ENCODE measurements around the gene VSTM2B.

VSTM2B gene

DNA sequence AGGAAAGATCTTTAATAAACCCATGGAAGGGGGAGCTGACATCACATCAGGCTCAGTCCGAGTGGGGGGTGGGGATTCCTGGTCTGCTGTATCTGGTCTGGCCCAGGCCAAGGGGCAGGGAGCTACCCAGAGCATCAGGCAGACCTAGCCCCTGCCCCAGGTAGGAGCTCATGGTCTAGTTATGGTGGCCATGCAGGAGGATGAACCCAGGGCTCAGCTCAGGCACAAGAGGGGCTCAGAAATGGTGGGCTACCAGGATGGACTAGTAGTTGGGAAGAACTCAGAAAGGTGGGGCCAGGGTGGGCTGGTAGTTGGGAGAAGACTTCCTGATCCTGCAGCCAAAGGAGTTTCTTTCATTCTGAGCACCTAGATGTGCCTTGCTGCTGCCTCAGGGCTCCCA lies 14.3 kb downstream of the VSTM2B start:
- H3K79me2 ChIP-seq (ENCODE audit: low read length) = no peaks in the 10 kb centered on the region
- no peaks in the 10 kb centered on the region for H3K36me3 ChIP-seq (replicated peaks; ENCODE audit: low read depth, low read length)
- H3K4me2 ChIP-seq (ENCODE audit: low read length) = no peak overlapping the region
- H3K4me3 ChIP-seq (ENCODE audit: low read length) = no peak overlapping the region
- H3K27me3 ChIP-seq (ENCODE audit: low read depth, low read length) = peaks cover 4% of the 10 kb centered on the region; the same call in 1 of the 2 replicates
- no peak overlapping the region for H3K9ac ChIP-seq (ENCODE audit: low read length)
- no peak for TF ChIP-seq EZH2phosphoT487 (IDR thresholded peaks at IDR 0.05; ENCODE audit: low read depth)
- no peak for TF ChIP-seq CTCF (IDR thresholded peaks at IDR 0.05; ENCODE audit: low read depth, low read length)
- no peak overlapping the region for H3K27ac ChIP-seq (ENCODE audit: low read length)
- H3K9me3 ChIP-seq (ENCODE audit: insufficient read depth, low read length) = no peaks in the 10 kb centered on the region
- H2AFZ ChIP-seq (ENCODE audit: low read depth, low read length) = no peak overlapping the region
- H4K20me1 ChIP-seq (ENCODE audit: insufficient read depth, low read length) = no peaks in the 10 kb centered on the region
- H3K4me1 ChIP-seq (ENCODE audit: low read length) = no peaks in the 10 kb centered on the region

GRCh38 chr19:29541473-29542253 lies 15.9 kb downstream of the VSTM2B start:
- no peak for TF ChIP-seq CTCF (IDR thresholded peaks at IDR 0.05; ENCODE audit: low read depth, low read length)
- TF ChIP-seq EZH2phosphoT487 (IDR thresholded peaks at IDR 0.05; ENCODE audit: low read depth) = no peak
- Histone ChIP-seq H3K9ac (ENCODE audit: low read length) (no peak overlapping the region), H3K27me3 (ENCODE audit: low read depth, low read length) (peaks cover 4% of the 10 kb centered on the region; the same call in 1 of the 2 replicates), H3K9me3 (ENCODE audit: insufficient read depth, low read length) (no peaks in the 10 kb centered on the region), H3K27ac (ENCODE audit: low read length) (no peak overlapping the region), H3K4me1 (ENCODE audit: low read length) (no peaks in the 10 kb centered on the region), H3K4me2 (ENCODE audit: low read length) (no peak overlapping the region), H3K79me2 (ENCODE audit: low read length) (no peaks in the 10 kb centered on the region), H3K36me3 (replicated peaks; ENCODE audit: low read depth, low read length) (no peaks in the 10 kb centered on the region), H3K4me3 (ENCODE audit: low read length) (no peak overlapping the region), H4K20me1 (ENCODE audit: insufficient read depth, low read length) (no peaks in the 10 kb centered on the region), H2AFZ (ENCODE audit: low read depth, low read length) (no peak overlapping the region)

GRCh38 chr19:29542327-29542726 lies 16.5 kb downstream of the VSTM2B start:
- Histone ChIP-seq H3K79me2 (ENCODE audit: low read length) (no peaks in the 10 kb centered on the region), H3K9ac (ENCODE audit: low read length) (no peak overlapping the region), H4K20me1 (ENCODE audit: insufficient read depth, low read length) (no peaks in the 10 kb centered on the region), H3K9me3 (ENCODE audit: insufficient read depth, low read length) (no peaks in the 10 kb centered on the region), H3K27ac (ENCODE audit: low read length) (no peak overlapping the region), H3K4me1 (ENCODE audit: low read length) (no peaks in the 10 kb centered on the region), H3K27me3 (ENCODE audit: low read depth, low read length) (peaks cover 4% of the 10 kb centered on the region; the same call in 1 of the 2 replicates), H3K4me2 (ENCODE audit: low read length) (no peak overlapping the region), H3K4me3 (ENCODE audit: low read length) (no peak overlapping the region), H2AFZ (ENCODE audit: low read depth, low read length) (no peak overlapping the region), H3K36me3 (replicated peaks; ENCODE audit: low read depth, low read length) (no peaks in the 10 kb centered on the region)
- no peak for TF ChIP-seq EZH2phosphoT487 (IDR thresholded peaks at IDR 0.05; ENCODE audit: low read depth)
- no peak for TF ChIP-seq CTCF (IDR thresholded peaks at IDR 0.05; ENCODE audit: low read depth, low read length)

DNA sequence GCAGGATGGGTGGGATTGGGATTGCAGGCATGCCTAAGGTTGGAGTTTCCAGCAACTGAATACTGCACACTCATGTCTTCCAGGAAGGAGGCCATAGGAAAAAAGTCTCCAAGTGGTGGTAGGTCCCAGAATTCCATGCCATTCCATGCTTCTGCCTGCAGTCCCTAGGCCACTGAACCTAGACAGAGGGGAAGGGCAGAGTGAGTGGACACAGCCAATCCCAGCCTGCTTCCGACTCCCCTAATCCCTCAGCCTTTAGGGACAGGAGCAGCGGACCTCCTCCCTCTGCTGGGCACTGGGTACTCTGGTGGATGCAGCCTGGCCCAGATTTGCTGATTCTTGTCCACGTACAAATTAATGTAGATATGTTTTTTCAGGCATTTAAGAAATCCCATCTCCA lies 17.0 kb downstream of the VSTM2B start:
- H3K4me3 ChIP-seq (ENCODE audit: low read length) = no peak overlapping the region
- H3K9ac ChIP-seq (ENCODE audit: low read length) = no peak overlapping the region
- TF ChIP-seq EZH2phosphoT487 (IDR thresholded peaks at IDR 0.05; ENCODE audit: low read depth) (no peak), CTCF (IDR thresholded peaks at IDR 0.05; ENCODE audit: low read depth, low read length) (no peak)
- no peaks in the 10 kb centered on the region for H3K36me3 ChIP-seq (replicated peaks; ENCODE audit: low read depth, low read length)
- H3K27me3 ChIP-seq (ENCODE audit: low read depth, low read length) = peaks cover 4% of the 10 kb centered on the region; the same call in 1 of the 2 replicates
- no peak overlapping the region for H3K27ac ChIP-seq (ENCODE audit: low read length)
- no peaks in the 10 kb centered on the region for H3K9me3 ChIP-seq (ENCODE audit: insufficient read depth, low read length)
- no peak overlapping the region for H2AFZ ChIP-seq (ENCODE audit: low read depth, low read length)
- H3K4me1 ChIP-seq (ENCODE audit: low read length) = no peaks in the 10 kb centered on the region
- H4K20me1 ChIP-seq (ENCODE audit: insufficient read depth, low read length) = no peaks in the 10 kb centered on the region
- no peaks in the 10 kb centered on the region for H3K79me2 ChIP-seq (ENCODE audit: low read length)
- no peak overlapping the region for H3K4me2 ChIP-seq (ENCODE audit: low read length)
